DOHH2 (cell line): Measurements from ENCODE around the gene ABCC12.

Experiments
- EZH2phosphoT487 ChIP-seq: fragments of 200-600 bp; sonication (generic); IDR thresholded peaks from 2 replicates; pipeline ENCODE4 v1.6.1; 2017; ENCODE audit warnings: borderline replicate concordance, mild to moderate bottlenecking, antibody characterized with exemption, low read length, moderate library complexity, mixed read lengths
- TF ChIP-seq, protein P1 (sequence below): fragments of 200-600 bp; sonication (generic); IDR thresholded peaks from one replicate; pipeline ENCODE4 v1.5.1; 2014; ENCODE audit warnings: antibody characterized with exemption, mild to moderate bottlenecking, low read depth, low read length; ENCODE audit not compliant: poor library complexity, severe bottlenecking

DNA sequence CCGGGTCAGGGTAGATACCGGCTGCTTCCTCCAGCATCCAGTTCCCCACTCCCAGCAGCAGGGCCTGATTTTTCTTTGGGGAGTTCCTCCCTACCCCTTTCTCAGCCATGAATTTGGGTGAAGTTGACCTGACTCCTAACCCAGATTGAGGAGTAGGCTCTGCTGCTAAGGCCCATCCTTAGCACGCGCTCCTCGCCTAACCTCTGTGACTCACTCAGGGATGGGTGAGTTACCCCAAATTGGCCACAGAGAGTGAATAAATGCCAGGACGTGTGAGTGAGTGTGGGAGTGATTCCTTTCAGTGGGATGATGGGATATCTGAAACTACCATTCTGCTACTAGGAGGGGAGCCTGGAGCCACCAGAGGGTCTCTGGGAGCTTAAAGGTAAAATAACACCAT is 28.9 kb upstream of the ABCC12 start:
- TF ChIP-seq, protein P1, sequence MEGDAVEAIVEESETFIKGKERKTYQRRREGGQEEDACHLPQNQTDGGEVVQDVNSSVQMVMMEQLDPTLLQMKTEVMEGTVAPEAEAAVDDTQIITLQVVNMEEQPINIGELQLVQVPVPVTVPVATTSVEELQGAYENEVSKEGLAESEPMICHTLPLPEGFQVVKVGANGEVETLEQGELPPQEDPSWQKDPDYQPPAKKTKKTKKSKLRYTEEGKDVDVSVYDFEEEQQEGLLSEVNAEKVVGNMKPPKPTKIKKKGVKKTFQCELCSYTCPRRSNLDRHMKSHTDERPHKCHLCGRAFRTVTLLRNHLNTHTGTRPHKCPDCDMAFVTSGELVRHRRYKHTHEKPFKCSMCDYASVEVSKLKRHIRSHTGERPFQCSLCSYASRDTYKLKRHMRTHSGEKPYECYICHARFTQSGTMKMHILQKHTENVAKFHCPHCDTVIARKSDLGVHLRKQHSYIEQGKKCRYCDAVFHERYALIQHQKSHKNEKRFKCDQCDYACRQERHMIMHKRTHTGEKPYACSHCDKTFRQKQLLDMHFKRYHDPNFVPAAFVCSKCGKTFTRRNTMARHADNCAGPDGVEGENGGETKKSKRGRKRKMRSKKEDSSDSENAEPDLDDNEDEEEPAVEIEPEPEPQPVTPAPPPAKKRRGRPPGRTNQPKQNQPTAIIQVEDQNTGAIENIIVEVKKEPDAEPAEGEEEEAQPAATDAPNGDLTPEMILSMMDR = no peak
- no peak for TF ChIP-seq EZH2phosphoT487
